ENCODE results near the gene COA1.
A peak's percentile ranks its signal among the peaks of the same experiment; 100 is the strongest.
"Not testable (repeated sequence)": the region's sequence is repeated elsewhere in the genome, so short reads cannot be mapped to it uniquely, and the experiment has no call there.

The COA1 gene

DNA sequence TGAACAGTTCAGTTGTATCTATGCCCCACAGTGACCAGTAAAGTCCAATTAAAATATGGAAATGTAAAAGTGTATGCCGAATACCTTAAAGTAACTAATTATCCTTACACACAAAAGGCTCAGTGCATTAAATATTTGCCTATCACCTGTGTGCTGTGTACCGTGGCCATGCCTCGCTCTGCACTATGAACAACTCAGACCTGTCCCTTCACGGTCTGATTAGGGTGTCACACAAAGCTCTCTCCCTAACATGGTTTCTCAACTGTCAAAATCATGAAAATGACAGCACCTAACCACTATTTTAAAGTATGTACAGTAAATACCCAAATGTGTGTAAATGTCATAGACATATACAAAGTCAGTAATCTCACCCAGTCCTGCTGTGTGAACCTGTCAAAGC, 103.3 kb downstream of the COA1 start:
- no peak for DNase-seq

DNA sequence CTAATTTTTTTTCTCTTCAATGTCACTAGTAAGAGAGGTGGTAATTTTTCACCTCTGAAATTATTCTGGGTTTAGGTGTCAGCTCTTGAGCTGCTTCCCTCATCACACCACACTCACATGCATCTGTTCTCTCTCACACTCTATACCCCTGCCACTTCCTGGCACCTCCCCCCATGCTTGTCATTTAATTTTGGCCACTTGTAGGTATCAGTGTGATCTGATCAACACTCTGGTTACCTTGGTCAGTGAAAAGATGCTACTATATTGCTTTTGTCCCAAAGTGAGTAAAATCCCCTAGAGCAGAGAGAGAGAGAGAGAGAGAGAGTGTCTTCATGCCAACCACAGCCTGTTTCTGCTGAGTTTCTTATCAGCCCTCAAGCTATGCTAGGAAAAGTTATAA, 103.9 kb downstream of the COA1 start:
- no peak for DNase-seq

DNA sequence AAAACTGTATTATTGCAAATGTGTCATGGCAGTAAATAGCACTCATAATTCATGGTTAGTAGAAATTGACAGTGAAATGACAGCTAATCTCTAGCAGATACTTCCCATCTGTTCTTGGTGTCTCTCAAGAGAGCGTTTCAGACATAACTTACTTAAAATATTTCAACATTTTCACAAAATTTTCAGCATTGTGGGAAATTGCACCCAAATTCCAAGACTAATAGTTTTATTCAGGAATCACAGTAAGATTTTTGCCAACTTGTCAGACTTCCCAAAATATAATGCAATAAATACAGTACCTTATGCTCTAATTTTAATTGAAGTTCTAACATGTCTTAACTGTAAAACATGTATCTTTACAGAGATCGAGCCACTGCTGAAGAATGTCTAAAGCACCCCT, 105.2 kb downstream of the COA1 start:
- no peak for DNase-seq

DNA sequence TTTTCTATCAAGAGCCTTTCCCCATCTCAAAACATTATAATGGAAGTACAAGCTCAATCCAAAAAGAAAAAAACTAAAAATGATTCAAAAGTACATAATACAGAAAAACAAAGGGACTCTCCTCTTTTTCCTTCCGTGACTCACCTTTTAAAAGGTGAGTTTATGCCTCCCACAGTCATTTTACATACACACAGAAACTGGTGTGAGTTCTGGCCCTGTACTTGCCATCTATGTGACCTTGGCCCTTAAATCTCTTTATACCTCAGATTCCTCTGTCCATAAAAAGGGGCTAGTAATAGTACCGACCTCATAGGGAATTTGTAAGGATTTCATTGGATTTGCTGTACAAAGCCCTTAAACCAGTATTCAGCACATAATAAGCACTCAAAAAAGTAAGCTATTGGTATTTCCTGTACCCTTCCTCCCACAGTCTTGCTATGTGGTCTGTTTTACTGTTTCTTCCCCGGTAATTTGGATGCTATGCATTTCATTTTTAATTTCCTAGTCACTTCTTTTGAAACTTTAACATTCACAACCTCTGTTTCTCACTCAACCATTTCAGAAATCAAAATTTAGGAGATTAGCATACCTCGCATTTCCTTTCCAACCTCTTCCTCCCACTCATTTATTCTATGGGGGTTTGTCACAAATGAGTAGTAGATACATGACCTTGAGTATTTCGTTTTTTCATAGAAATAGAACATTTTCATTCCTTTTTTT, 107.4 kb downstream of the COA1 start:
- no peak for DNase-seq

DNA sequence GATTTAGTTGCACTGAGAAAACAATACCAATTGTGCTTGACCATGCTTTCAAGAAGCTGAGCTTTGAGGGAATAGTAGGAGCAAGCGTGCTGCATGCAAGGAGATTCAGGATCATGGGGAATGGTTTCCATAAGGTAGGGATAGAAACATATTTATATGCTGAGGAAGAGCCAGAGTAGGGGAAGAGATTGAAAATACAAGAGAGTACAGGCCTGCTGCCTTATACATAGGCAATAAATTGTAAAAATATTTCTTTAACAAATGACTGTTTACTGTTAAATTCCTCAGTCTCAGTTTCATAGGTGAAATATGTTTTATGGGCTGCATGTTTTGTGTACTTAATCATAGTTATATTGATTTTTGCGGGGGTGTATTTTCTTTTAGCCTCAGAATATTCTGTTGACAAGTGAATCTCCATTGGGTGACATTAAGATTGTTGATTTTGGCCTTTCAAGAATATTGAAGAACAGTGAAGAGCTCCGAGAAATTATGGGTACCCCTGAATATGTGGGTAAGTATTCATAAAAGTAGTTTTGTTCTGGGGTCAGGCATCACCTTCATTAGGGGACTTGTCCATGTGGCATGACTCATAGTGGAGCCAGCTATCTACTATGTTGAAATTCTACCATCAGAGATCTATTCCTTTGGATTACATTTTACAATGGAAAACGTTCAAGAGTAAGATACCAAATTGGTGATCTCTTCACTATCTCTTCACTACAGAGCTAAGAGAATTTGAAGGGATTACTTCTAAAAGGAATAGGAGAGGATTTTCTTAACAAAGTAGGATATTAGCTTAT, 109.9 kb downstream of the COA1 start:
- peak; percentile 32 for DNase-seq

DNA sequence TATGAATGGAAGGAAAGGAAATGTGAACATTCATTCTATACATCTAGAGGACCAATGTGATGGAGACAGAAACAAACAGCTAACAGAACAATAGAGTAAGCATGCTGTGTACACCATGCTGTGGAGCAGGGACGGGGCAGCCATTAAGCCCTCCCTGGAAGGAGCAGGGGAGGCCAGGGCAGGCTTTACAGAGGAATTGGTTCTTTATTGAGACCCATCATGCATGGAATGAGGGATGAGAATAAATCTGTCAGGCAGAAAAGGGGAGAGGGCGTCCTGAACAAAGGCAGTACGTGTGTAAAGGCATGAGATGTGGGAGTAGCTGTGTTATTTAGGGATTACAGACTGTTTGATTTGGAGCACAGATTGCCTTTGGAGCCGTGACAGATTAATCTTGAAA, 111.2 kb downstream of the COA1 start:
- no peak for DNase-seq

DNA sequence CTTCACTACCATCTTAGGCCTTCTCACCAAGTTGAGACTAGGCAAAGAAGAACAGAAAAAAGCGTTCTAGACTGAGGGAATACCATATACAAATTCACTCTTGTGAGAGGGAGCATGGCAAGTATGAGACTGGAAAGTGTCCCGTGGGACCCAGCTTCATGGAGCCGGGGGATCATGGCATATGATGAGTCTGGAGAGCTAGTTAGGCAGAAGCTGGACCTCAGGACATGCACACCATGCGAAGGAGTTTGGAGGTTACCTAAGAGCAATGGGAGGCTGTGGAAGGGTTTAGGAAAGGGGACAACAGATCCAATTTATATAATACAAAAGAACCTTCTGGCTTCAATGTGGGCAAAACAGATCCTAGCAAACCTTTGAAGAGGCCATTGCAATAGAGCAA, 112.3 kb downstream of the COA1 start:
- DNase-seq = no peak

DNA sequence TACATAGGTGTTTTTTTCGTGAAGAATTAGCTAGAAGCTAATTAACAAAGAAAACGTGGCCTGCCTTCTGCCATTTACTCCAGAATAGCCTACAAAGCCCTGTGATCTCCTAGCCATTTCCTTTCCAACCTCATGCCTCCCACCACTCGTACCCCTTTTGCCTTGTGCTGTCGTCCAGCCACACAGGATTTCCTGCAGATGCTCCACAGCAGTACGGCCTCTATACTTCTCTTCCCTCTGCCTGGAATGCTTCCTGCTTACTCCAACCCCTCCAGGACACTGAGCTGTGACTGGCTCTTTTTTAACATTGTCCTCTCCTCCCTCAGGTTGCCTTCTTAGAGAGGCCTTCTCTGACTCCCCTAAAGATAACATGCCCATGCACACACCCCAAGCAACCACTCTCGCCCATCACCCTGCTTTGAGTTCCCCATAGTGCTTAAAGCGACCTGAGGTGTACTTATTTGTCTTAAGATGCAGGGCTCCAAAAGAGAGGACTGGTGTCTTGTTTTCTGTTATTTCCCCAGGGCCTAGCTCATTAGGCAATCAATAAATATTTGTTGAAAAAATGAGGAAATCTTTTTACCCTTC, 113.7 kb downstream of the COA1 start:
- DNase-seq = no peak

DNA sequence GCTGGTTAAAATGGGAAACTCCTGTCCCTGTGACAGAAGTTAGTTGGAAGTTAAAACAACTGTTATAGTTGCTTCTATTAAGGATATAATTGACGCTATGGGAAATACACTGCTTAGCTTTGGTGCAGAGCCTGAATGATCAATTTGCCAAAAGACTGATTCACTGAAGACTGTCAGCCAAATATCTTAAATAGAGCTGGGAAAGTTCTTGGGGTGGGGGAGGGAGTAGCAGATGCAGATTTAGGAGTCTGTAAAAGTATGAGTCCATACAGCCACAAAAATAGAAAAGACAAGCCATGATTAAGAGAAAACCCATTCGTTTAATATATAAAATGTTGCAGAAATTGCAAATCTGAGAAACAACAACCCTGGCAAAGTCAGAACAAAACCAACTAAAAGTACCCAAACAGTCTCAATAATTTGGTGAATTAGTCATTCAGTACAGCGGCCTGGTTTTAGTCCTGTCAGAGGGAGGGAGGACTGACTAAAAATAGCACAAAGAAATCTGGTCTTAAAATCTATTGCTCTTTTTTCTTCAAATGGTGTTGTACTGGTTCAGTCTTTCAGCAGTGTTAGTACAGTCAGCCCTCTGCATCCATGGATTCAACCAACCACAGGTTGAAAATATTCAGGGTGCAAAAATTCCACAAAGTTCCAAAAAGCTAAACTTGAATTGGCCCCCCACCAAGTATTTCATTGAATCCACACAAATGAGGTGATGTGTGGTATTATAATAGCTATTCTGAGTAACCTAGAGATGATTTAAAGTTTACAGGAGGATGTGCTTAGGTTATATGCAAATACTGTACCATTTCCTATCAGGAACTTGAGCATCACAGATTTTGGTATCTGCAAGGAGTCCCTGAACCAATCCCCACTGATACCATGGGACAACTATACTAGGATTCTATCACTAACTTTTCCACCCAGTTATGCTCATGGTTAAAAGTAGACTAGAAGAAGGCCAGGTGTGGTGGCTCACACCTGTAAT, 116.4 kb downstream of the COA1 start:
- peak; percentile 60 for DNase-seq

DNA sequence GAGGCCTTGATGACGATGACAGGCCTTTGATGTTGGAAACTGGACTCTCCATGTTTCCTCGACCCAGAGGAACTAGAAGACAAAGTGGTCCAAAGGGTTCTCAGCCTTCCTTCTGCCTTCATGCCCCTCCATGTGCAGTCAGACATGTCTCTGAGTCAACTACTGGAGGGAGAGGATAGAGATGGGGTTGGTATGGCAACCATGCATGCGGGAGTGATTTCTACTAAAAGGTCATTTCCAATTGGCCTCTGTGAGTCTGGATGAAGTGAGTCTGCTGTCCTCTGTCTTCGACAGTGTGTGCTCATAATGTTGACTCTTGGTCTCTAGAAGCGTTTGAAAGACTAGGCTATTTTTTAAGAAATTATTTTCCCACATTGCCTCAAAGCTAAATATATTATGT, 117.2 kb downstream of the COA1 start:
- DNase-seq = peak; percentile 39

DNA sequence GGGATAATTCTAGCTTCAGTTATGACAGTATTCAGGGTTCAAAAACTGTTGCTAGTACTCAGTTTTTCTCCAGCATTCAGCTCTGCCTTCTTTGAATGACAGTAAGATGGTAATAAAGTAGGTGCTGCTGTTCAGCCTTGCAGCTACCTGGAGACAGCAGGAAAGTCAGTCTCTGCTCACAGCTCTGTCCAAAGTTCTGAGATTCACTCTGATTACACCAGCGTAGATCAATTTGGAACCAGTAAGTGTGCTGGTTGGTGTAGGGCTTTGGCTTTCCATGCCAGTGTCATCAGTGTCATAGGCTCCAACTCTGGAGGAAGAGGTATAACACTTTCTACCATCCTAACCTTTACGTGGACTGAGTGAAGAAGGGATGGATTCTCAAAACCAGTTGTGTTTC, 120.2 kb downstream of the COA1 start:
- no peak for DNase-seq

DNA sequence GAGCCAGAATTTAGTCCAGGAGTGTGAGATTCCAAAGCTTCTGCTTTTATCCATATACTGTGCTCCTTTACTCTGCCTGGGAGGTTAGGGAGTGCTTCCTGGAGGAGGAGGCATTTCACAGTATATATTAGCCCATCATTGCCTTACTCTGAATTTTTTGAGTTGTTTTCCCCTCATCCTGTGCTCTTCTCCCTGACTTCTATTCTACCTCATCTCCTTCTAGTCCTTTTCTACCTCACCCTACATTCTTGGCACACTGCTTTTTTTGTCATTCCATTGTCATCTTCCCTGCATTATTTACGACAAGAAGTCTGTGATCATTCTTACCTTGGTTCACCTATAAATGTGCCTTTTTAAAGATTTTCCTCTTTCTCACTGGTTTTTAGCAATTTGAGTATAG, 125.1 kb downstream of the COA1 start:
- no peak for DNase-seq

DNA sequence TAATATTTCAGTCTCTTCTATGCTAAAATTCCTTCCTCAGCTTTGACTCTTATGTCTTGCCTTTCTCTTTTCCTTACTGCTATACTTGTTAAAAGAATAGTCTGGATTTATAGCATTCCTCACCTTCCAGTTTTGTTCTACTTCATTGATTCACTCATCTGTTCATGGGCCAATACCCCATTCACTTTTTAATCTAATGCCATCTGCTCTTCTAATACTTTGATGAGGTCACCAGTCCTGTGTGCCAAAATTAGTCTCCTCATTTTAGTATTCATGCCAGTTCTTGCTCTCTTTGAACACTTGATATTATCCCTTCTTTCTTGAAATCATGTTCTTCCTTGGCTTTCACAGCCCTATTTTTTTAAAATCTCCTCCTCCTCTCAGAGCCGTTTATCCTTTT, 127.1 kb downstream of the COA1 start:
- no peak for DNase-seq

DNA sequence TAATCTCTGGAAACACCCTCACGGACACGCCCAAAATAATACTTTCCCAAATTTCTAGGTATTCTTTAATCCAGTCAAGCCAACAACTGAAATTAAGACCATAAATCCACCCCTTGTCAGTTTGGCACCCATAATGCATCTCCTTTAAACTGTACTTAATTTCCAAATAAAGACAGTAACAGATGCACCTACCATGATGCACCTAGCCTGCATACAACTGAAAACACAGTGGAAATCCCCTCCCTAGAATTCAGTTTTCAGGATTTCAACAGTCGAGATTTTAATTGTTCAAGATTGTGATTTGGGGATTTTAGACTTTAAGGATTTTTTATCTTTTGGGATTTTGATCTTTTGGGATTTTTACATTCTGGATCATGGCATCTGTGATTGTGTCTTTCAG, 129.3 kb downstream of the COA1 start:
- no peak for DNase-seq

DNA sequence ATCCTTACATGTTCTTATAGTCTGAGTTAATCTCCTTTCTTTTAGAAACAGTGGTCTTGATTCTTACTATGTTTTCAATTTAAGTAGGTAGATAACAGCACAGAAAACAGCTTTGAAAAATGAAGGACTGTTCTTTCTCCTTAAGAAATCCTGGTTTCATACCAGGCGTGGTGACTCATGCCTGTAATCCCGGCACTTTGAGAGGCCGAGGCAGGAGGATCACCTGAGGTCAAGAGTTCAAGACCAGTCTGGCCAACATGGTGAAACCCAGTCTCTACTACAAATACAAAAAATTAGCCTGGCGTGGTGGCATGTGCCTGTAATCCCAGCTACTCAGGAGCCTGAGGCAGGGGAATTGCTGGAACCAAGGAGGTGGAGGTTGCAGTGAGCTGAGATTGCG, 132.9 kb downstream of the COA1 start:
- DNase-seq = not testable (repeated sequence)

DNA sequence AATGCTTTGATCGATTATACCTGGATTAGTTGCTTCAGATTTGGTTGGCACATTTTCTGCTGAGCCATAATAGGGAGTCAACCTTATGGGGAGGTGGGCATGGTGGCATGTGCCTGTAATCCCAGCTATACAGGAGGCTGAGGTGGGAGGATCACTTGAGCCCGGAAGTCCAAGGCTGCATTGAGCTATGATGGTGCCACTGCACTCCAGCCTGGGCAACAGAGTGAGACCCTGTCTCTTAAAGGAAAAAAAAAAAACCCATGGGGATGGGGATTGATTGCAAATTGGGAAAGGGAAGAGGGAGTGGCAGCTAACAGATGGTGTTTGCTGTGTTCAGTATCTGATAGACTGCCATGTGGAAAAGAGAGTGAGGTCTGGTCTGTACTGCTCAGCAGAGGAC, 135.3 kb downstream of the COA1 start:
- DNase-seq = no peak

DNA sequence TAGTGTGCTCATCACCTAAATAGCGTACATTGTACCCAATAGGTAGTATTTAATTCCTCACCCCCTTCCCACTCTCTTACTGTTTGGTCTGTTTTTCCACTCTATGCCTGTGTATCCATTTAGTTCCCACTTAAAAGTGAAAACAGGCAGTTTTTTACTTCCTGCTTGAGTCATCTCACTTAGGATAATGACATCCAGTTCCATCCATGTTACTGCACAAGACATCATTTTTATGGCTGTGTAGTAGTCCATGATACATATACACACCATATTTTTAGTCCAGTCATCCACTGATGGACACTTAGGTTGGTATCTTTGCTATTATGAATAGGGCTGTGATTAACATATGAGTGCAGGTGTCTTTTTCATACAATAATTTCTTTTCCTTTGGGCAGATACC, 136.3 kb downstream of the COA1 start:
- no peak for DNase-seq

DNA sequence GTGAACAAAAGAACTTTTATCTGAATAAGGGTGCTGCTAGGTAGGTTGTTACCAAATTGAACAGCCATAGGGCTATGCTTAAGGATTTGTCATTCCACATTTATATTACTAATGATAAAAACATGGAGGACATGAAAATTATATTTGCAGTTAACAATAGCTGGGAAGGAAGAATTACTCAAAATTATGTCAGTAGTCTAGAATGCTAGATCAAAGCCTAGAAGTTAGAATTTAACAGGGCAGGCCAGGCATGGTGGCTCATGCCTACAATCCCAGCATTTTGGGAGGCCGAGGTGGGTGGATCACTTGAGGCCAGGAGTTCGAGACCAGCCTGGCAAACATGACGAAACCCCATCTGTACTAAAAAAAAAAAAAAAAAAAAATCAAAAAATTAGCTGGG, 137.0 kb downstream of the COA1 start:
- DNase-seq = no peak

DNA sequence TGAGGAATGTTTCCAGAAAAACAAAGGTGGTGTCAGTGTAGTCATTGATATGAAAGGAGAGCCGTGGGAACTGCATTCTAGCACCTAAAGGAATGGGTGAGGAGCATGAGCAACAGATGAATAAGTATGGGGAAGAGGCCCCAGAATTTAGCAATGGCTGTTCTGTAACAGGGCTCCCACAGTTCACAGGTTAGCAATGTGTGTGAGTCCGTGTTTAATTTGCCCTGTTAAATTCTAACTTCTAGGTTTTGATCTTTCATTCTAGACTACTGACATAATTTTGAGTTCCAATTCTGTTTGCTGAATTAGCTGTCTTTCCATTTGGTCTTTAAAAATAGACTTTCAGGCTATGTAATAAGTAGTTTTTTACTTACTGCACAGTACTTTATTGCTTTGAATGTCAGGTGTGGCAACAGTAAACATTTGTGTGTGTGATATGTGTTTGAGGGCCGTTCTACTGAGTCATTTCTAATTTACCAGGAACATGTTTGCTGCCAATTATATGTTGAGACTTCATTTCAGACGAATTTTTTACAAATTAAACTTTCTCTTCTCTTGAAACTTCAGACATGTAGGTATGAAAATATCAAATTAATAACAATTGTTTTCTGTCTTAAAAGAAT, 137.7 kb downstream of the COA1 start:
- DNase-seq = peak; percentile 69

DNA sequence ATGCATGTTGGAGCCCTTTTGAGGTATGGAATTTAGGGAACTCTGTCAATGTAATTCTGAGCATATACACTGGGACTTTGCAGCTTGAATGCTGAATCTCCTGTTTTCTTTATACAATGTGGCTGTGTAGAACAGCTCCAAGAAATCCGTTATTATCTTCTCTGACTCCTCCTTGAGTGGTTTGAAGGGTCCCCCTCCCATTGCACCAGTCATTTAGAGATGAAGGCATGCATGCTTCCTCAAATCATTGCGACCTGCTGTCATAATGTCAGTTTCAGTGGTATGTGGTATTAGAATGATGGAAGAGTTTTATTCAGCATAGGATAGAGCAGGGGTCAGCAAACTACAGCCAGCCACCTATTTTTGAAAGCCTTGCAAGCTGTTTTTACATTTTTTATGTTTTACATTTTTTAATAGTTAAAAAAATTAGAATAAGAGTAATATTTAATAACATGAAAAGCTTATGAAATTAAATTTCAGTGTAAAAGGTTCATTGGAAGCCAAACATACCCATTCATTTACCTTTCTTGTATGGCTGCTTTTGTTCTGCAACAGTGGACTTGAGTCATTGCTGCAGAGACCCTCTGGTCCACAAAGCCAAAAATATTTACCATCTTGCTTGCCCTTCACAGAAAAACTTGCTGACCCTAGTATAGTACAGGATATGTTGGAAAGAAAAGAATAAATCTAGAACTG, 138.3 kb downstream of the COA1 start:
- no peak for DNase-seq

DNA sequence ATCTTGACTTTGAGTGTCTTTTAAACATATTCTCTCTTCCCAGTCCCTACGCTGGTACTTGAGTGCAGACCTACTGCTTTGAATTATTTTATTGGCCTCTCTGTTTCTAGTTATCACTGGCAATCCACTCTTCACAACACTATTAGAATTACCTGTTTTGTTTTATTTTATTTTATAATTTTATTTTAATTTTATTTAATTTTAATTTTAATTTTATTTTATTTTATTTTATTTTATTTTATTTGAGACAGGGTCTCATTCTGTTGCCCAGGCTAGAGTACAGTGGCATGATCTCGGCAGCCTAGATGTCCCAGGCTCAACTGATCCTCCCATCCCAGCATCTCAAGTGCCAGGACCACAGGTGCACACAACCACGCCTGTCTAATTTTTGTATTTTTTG, 139.6 kb downstream of the COA1 start:
- no peak for DNase-seq

Measured in HCEC 1CT (cell line).